K562 (cell line): ENCODE measurements around the gene DENND1A. TPM values are rescaled to one million over a fixed set of nuclear protein-coding genes. Genes with fewer than 3 reads are reported as not detected.

Experiments used
- ATAC-seq: fragments of 200-7000 bp; cut with Tn5 transposase; 3 replicates; pipeline ENCODE4 v1.9.1; 2020; ENCODE audit warnings: moderate library complexity
- BruUV-seq: library from RNA; stranded (reverse); fragments of 400-500 nt; replicated peaks from 2 replicates; lab custom pipeline; 2021; lab: Mats Ljungman, UMichigan
- CTCF ChIA-PET: fragments of 300-600 bp; formaldehyde crosslinking; extraction: SDS; loops from one replicate; lab custom pipeline; 2021; ENCODE audit warnings: low intra/inter-chr PET ratio; lab: Yijun Ruan, JAX
- POLR2A ChIA-PET: fragments of 300-600, 350-650 bp; sonication (Branson Sonifier 250); formaldehyde crosslinking; extraction: SDS; loops from one replicate; lab custom pipeline; 2021; ENCODE audit warnings: antibody characterized with exemption, inconsistent platforms; lab: Yijun Ruan, JAX
- DNase-seq, 4 experiments: peaks; one replicate each; pipeline versions ENCODE4 v3.0.0 to v3.0.0-alpha.2; 2011 to 2018; ENCODE audit warnings: low spot score in 3 of 4, mixed read lengths in 3 of 4; ENCODE audit errors: extremely low read depth in 1 of 4
- FAIRE-seq: peaks from 2 replicates; lab custom pipeline; 2011; peaks lifted over from hg19 to GRCh38; lab: Jason Lieb, UNC
- H2AFZ ChIP-seq: 2 replicates; pipeline ENCODE4 v1.6.0; 2011; ENCODE audit warnings: low read depth, low read length, control low read depth, inconsistent platforms
- H3K27ac ChIP-seq: fragments of 200-600 bp; 3 replicates; pipeline ENCODE4 v1.8.0; 2011; ENCODE audit warnings: low read depth, mild to moderate bottlenecking, control low read depth, inconsistent platforms, low read length, moderate library complexity, mixed read lengths; ENCODE audit errors: extremely low read depth
- H3K27me3 ChIP-seq, 2 experiments: fragments of 300-600 bp in 1 of 2; 2 replicates in 1 of 2; 3 replicates in 1 of 2; pipeline versions ENCODE4 v1.6.0 to v1.8.0; 2011; ENCODE audit warnings: inconsistent platforms in 2 of 2, low read length in 2 of 2, mild to moderate bottlenecking in 1 of 2, mixed read lengths in 1 of 2, moderate library complexity in 1 of 2; ENCODE audit not compliant: control insufficient read depth in 2 of 2, insufficient read depth in 2 of 2
- H3K36me3 ChIP-seq: fragments of 300-600 bp; 3 replicates; pipeline ENCODE4 v1.8.0; 2011; ENCODE audit warnings: mild to moderate bottlenecking, low read length, inconsistent platforms; ENCODE audit not compliant: control insufficient read depth, insufficient read depth
- H3K4me1 ChIP-seq, 2 experiments: fragments of 200-600 bp in 1 of 2; replicated peaks in 1 of 2; 2 replicates in 1 of 2; 3 replicates in 1 of 2; pipeline versions ENCODE4 v1.5.1 to v1.8.0; 2011; ENCODE audit warnings: inconsistent platforms in 2 of 2, low read length in 2 of 2, mild to moderate bottlenecking in 1 of 2, mixed read lengths in 1 of 2, moderate library complexity in 1 of 2; ENCODE audit not compliant: control insufficient read depth in 2 of 2, insufficient read depth in 2 of 2
- H3K4me2 ChIP-seq: 2 replicates; pipeline ENCODE4 v1.6.1; 2011; ENCODE audit warnings: low read length, control low read depth, inconsistent platforms, mixed read lengths; ENCODE audit not compliant: insufficient read depth
- H3K4me3 ChIP-seq: fragments of 200-600 bp; sonication (generic), shearing (Covaris generic); 2 replicates; pipeline ENCODE4 v1.5.1; 2016; ENCODE audit warnings: control low read depth, inconsistent platforms
- H3K79me2 ChIP-seq: fragments of 200-600 bp; 3 replicates; pipeline ENCODE4 v1.8.0; 2011; ENCODE audit warnings: low read length, inconsistent platforms; ENCODE audit not compliant: control insufficient read depth, insufficient read depth
- H3K9ac ChIP-seq, 2 experiments: 2 replicates each; pipeline versions ENCODE4 v1.6.0 to v1.6.1; 2011; ENCODE audit warnings: low read depth in 2 of 2, low read length in 2 of 2, control low read depth in 1 of 2, inconsistent platforms in 1 of 2, mild to moderate bottlenecking in 1 of 2, mixed read lengths in 1 of 2; ENCODE audit not compliant: insufficient read depth in 1 of 2
- H3K9me1 ChIP-seq: one replicate; pipeline ENCODE4 v1.6.0; 2011; ENCODE audit warnings: inconsistent platforms, mild to moderate bottlenecking, low read length, moderate library complexity; ENCODE audit not compliant: control insufficient read depth, insufficient read depth
- H3K9me3 ChIP-seq: replicated peaks from 2 replicates; pipeline ENCODE4 v1.5.1; 2011; ENCODE audit warnings: low read depth, low read length, inconsistent platforms; ENCODE audit not compliant: control insufficient read depth, insufficient read depth
- H4K20me1 ChIP-seq: replicated peaks from 2 replicates; pipeline ENCODE4 v1.6.1; 2011; ENCODE audit warnings: low read length, inconsistent platforms, mixed read lengths; ENCODE audit not compliant: control insufficient read depth, insufficient read depth
- ETV1 ChIP-seq: fragments of 450-650 bp; conservative IDR thresholded peaks from 2 replicates; pipeline ENCODE4 v1.6.1; 2016; ENCODE audit warnings: missing genetic modification characterization, control low read depth, low read depth, missing compliant biosample characterization
- FOXP1 ChIP-seq: sonication (generic); formaldehyde crosslinking; IDR thresholded peaks from 2 replicates; pipeline ENCODE4 v1.8.0; 2022; ENCODE audit warnings: mild to moderate bottlenecking, missing genetic modification reagents
- KAT8 ChIP-seq: fragments of 450-650 bp; IDR thresholded peaks from 2 replicates; pipeline ENCODE4 v1.6.1; 2016; ENCODE audit warnings: low read depth, mild to moderate bottlenecking
- NFATC3 ChIP-seq: fragments of 450-650 bp; IDR thresholded peaks from 2 replicates; pipeline ENCODE4 v1.6.1; 2017; ENCODE audit warnings: mild to moderate bottlenecking
- NR2F6 ChIP-seq: fragments of 450-650 bp; formaldehyde crosslinking; IDR thresholded peaks from 2 replicates; pipeline ENCODE4 v1.4.0; 2020; ENCODE audit warnings: mild to moderate bottlenecking
- TSC22D4 ChIP-seq: fragments of 450-650 bp; IDR thresholded peaks from 2 replicates; pipeline ENCODE4 v1.6.1; 2016; ENCODE audit warnings: missing genetic modification characterization, missing biosample characterization, control low read depth
- WGBS: fragments of 100-300 bp; shearing (Covaris generic); methylation state at CpG from one replicate; pipeline ENCODE4 v1.1.6; 2016; ENCODE audit warnings: low coverage, mixed read lengths; ENCODE audit not compliant: insufficient coverage; ENCODE audit errors: missing lambda C conversion rate; 5-methylcytosine and 5-hydroxymethylcytosine counted together
- in situ Hi-C: fragments of 300-500 bp; cut with MboI; formaldehyde crosslinking; loops from 4 replicates; pipeline ENCODE4 v1.15.0; 2018; ENCODE audit warnings: inconsistent platforms, mixed read lengths
- intact Hi-C: fragments of 100-400 bp; cut with micrococcal nuclease; formaldehyde crosslinking; loops from 2 replicates; pipeline ENCODE4 v1.14.2; 2022
- polyA plus RNA-seq, 8 experiments: library from polyadenylated mRNA; depleted of rRNA in 4 of 8; stranded (reverse) in 5 of 8; unstranded in 3 of 8; fragments of >200 nt; fragmentation: Nextera tagmentation in 2 of 8; fragmentation: Illumina TruSeq in 1 of 8; extraction: Ambion mirVana in 2 of 8; extraction: Trizol in 1 of 8; gene quantifications; 2 replicates each; pipeline versions ENCODE4 v1.2.1 to v1.2.3, GENCODE V29; 2011 to 2014; ENCODE audit warnings: inconsistent platforms in 1 of 8, missing spikeins in 1 of 8
- total RNA-seq, 7 experiments: library from RNA; depleted of rRNA in 6 of 7; stranded (reverse); fragments of >200 nt in 6 of 7; fragmentation: Illumina TruSeq in 2 of 7; extraction: Trizol in 2 of 7; gene quantifications; 2 replicates each; pipeline versions ENCODE4 v1.2.1 to v1.2.3, GENCODE V29; 2011 to 2021; ENCODE audit warnings: low replicate concordance in 1 of 7

DENND1A gene
- total and polyA plus RNA-seq, 9 of the 15 experiments (the other 6 are each of a cell fraction or from before 2014, with no cell fraction given), result 7.6 to 29.5 (median 15.7) TPM

GRCh38 chr9:123387686-123388085 lies 542.2 kb downstream of the DENND1A start:
- WGBS, result 51% methylated on average over 9 of the region's 14 CpGs
- CTCF ChIA-PET, result no interaction called here
- POLR2A ChIA-PET, result interaction anchor here (0.7 to 0.9 kb wide), 2 partner anchors 28 to 66 kb away, joined by 3 read pairs; no protein-coding TSS in a partner anchor
- FAIRE-seq (no peak), DNase-seq (no peak), ATAC-seq (no peak)
- Histone ChIP-seq H3K4me1 (peaks cover 0 to 33% of the 10 kb centered on the region in 2 experiments; a peak in 2 of 5 replicates), H3K4me3 (no peak overlapping the region), H3K4me2 (no peak overlapping the region), H2AFZ (no peak overlapping the region), H4K20me1 (no peaks in the 10 kb centered on the region; the same call in 1 of the 2 replicates), H3K9me3 (no peaks in the 10 kb centered on the region), H3K27ac (no peak overlapping the region), H3K9me1 (no peaks in the 10 kb centered on the region), H3K79me2 (no peaks in the 10 kb centered on the region), H3K27me3 (no peaks in the 10 kb centered on the region), H3K9ac (peak overlapping the region in 1 of 2 experiments; percentile 45; a peak in 1 of 4 replicates), H3K36me3 (no peaks in the 10 kb centered on the region)
- intact Hi-C loops (no loop called here), in situ Hi-C loops (loop anchor here (5.0 kb wide), 1 partner anchor 35 kb away; no protein-coding TSS in a partner anchor)
- no TSS peak for BruUV-seq
- TF ChIP-seq KAT8 (no peak), ETV1 (tag) (no peak), NFATC3 (no peak), NR2F6 (CRISPR knock-in tag) (no peak)

GRCh38 chr9:123383512-123384170 lies 546.3 kb downstream of the DENND1A start:
- H3K9me1 ChIP-seq, result no peaks in the 10 kb centered on the region
- H3K36me3 ChIP-seq, result no peaks in the 10 kb centered on the region
- H4K20me1 ChIP-seq, result no peaks in the 10 kb centered on the region; the same call in 1 of the 2 replicates
- CTCF ChIA-PET, result interaction anchor here (1.5 to 4.1 kb wide), 2 partner anchors 28 to 302 kb away, joined by 6 to 75 read pairs; partner anchors contain the start of gene CRB2
- WGBS, result 75% methylated on average over 22 of the region's 27 CpGs
- BruUV-seq, result no TSS peak
- TF ChIP-seq FOXP1 (CRISPR knock-in tag) (no peak), TSC22D4 (tag) (no peak)
- TF ChIP-seq, all 486 proteins: peak for 0
- Histone ChIP-seq H3K4me2 (no peak overlapping the region), H3K4me1 (peaks cover 0 to 38% of the 10 kb centered on the region in 2 experiments; a peak in 1 of 5 replicates), H3K9me3 (no peaks in the 10 kb centered on the region), H3K27me3 (no peaks in the 10 kb centered on the region), H3K79me2 (no peaks in the 10 kb centered on the region), H3K4me3 (no peak overlapping the region), H2AFZ (no peak overlapping the region), H3K9ac (peak overlapping the region in 1 of 2 experiments; percentile 43; a peak in 1 of 4 replicates), H3K27ac (no peak overlapping the region)
- in situ Hi-C loops (no loop called here), intact Hi-C loops (no loop called here)
- DNase-seq (no peak), FAIRE-seq (no peak), ATAC-seq (no peak)
- POLR2A ChIA-PET, result interaction anchor here (1.0 kb wide), 1 partner anchor 25 kb away, joined by 3 read pairs; no protein-coding TSS in a partner anchor
